Measurements from ENCODE around the gene NPRL2. TPM values are rescaled to one million over a fixed set of nuclear protein-coding genes. Genes with fewer than 3 reads are reported as not detected.

The NPRL2 gene
- total RNA-seq, 2 donors from 2014 or later = 27.0 to 30.9 TPM

DNA sequence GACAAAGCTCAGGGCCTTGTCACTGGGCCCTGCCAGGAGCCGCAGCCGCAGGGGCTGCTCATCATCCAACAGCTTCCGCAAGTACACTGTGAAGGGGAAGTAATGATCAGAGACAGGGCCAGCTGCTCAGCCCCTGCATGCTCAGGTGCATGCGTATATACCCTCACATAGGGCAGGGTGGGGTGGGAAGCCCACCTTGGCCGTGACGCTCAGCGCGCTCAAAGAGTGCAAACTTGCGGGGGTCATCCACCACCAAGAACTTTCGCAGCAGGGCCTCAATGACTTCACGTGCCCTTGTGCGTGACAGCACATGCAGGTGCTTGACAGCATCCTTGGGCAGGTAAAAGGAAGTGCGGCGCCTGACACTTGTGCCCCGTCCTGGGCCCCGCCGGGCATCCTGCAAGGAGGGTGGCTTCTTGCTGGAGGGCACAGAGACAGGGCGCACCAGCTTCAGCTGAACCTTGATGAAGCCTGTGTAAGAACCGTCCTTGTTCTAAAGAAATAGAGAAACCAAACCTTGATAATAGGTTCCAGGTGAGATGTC is 19.1 kb downstream of the NPRL2 start:
- no peak overlapping the region for H3K4me3 ChIP-seq
- H3K4me1 ChIP-seq = peaks cover 59% of the 10 kb centered on the region
- 93 to 97% methylated on average over 6 to 19 of the region's 19 CpGs for WGBS, 2 donors
- H3K9me3 ChIP-seq = no peaks in the 10 kb centered on the region
- no peak for TF ChIP-seq POLR2A (IDR thresholded peaks at IDR 0.05)
- TF ChIP-seq, protein P1, sequence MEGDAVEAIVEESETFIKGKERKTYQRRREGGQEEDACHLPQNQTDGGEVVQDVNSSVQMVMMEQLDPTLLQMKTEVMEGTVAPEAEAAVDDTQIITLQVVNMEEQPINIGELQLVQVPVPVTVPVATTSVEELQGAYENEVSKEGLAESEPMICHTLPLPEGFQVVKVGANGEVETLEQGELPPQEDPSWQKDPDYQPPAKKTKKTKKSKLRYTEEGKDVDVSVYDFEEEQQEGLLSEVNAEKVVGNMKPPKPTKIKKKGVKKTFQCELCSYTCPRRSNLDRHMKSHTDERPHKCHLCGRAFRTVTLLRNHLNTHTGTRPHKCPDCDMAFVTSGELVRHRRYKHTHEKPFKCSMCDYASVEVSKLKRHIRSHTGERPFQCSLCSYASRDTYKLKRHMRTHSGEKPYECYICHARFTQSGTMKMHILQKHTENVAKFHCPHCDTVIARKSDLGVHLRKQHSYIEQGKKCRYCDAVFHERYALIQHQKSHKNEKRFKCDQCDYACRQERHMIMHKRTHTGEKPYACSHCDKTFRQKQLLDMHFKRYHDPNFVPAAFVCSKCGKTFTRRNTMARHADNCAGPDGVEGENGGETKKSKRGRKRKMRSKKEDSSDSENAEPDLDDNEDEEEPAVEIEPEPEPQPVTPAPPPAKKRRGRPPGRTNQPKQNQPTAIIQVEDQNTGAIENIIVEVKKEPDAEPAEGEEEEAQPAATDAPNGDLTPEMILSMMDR (IDR thresholded peaks at IDR 0.05) = no peak
- no peak for ATAC-seq
- no peak overlapping the region for H3K27ac ChIP-seq
- no peak for DNase-seq
- intact Hi-C loops (cut with DNase I) = no loop called here
- no peaks in the 10 kb centered on the region for H3K27me3 ChIP-seq
- peaks cover 7 to 23% of the 10 kb centered on the region in 2 donors for H3K36me3 ChIP-seq (replicated peaks in 1 of 2; ENCODE audit: insufficient read depth in 1 of 2, low read depth in 2 of 2)

DNA sequence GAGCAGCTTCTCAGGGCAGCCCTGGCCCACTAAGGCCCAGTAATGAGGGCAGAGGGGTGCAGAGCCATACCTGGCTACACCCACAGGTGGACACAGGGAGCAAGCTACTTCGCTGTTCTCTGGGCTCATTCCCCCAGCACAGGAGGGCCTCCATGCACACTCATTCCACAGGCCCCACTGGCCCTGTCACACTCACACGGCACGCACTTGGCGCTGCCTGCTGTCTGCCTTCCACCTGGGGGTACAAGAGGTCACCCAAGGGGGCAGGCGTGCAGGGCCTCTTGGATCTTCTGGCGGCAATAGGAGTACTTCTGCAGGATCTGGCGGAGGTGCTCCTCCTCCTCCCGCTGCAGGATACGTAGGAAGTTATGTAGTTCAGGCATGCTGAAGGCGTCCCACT is 20.2 kb downstream of the NPRL2 start:
- Histone ChIP-seq H3K27ac (no peak overlapping the region), H3K9me3 (no peaks in the 10 kb centered on the region), H3K27me3 (no peaks in the 10 kb centered on the region), H3K4me3 (no peak overlapping the region), H3K4me1 (peaks cover 55% of the 10 kb centered on the region), H3K36me3 (replicated peaks in 1 of 2; ENCODE audit: insufficient read depth in 1 of 2, low read depth in 2 of 2) (peaks cover 7 to 23% of the 10 kb centered on the region in 2 donors)
- 91 to 95% methylated on average over 4 to 10 of the region's 10 CpGs for WGBS, 2 donors
- DNase-seq (no peak), ATAC-seq (no peak)
- TF ChIP-seq, protein P1 (IDR thresholded peaks at IDR 0.05) = no peak
- intact Hi-C loops (cut with DNase I) = no loop called here

DNA sequence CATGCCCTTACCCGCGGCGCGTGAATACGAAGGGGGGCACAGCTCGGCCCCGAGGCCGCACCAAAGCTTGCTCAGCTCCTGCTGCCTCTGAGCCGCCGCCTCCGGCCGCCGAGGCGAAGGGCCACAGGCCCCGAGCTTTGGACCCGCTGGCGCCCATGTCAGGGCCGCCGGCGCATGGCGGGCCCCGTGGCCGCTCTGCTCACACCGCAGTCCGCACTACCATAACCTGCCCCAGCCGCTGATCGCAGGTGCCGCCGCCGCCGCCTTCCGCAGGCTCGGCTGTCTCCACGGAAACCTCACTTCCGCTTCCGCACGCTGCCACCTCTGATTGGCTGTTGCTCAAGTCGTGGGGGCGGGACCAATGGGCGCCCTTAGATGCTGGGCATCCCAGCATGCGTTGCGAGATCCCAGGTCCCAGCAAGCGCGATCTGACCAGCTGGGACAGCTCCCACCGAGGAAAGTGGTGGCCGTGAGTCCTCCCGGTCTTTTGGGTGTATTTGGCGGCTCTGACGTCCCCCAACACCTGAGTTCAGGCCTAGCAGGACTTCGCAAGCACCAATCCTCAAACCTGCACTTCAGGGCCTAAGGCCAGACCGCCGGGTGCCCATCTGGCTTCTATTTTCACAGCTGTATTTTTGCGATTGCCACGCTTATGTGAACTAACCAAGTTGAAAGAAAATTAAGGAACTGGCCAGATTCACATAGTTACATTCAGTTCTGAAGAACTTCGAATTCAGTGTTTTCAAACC is 22.5 kb downstream of the NPRL2 start, which contains the start of gene TUSC2:
Gene TUSC2 (minus strand): TSS at position 281 of the 749 bp plus-strand sequence. CDS start 124 bp downstream, at position 157.
- Histone ChIP-seq H3K36me3 (replicated peaks in 1 of 2; ENCODE audit: insufficient read depth in 1 of 2, low read depth in 2 of 2) (peaks cover 7 to 23% of the 10 kb centered on the region in 2 donors), H3K27me3 (no peaks in the 10 kb centered on the region), H3K9me3 (no peaks in the 10 kb centered on the region), H3K4me3 (peak within 1 kb of the TSS; percentile 90 to 91), H3K27ac (peak within 1 kb of the TSS; percentile 50 to 94 (median 76)), H3K4me1 (peaks cover 42% of the 10 kb centered on the region)
- ATAC-seq (peak; percentile 97), DNase-seq (peak; percentile 99)
- 1 to 4% methylated on average over 5 to 54 of the region's 55 CpGs for WGBS, 2 donors
- peak; percentile 72 to 87 (median 86) for TF ChIP-seq POLR2A (IDR thresholded peaks at IDR 0.05)
- TF ChIP-seq, protein P1 (IDR thresholded peaks at IDR 0.05) = peak in 1 of 7 experiments; percentile 8
- intact Hi-C loops (cut with DNase I) = no loop called here

DNA sequence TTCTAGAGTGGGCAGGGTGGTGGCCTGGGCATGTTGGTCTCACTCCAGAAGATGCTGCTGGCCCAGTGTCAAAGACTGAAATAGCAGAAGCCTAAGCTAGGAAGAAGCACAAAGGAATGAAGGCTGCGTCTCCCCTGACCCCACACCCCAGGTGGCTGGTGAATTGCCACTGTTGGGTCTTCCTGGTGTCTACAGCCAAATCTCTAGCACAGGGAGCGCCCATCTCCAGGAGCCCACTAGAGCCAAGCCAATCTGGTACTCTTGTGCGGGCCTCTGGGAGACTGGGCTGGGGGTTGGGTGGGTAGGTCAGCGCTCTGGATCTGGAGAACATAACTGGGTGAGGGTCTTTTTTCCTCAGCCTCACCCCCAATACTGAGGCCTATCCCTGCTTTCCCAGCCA is 23.4 kb downstream of the NPRL2 start:
- intact Hi-C loops (cut with DNase I) = no loop called here
- WGBS, 2 donors = 53 to 60% methylated on average over 3 to 4 of the region's 4 CpGs

More for the DNA sequence above, 23.4 kb downstream of the NPRL2 start:
- DNase-seq (no peak), ATAC-seq (no peak)
- TF ChIP-seq POLR2A (IDR thresholded peaks at IDR 0.05) = no peak
- TF ChIP-seq, protein P1 (IDR thresholded peaks at IDR 0.05) = no peak
- no peaks in the 10 kb centered on the region for H3K27me3 ChIP-seq
- H3K27ac ChIP-seq = peak overlapping the region in 2 of 4 donors; percentile 73 to 78
- peak overlapping the region in 1 of 2 donors; percentile 90 for H3K4me3 ChIP-seq
- peaks cover 47% of the 10 kb centered on the region for H3K4me1 ChIP-seq
- peaks cover 7 to 23% of the 10 kb centered on the region in 2 donors for H3K36me3 ChIP-seq (replicated peaks in 1 of 2; ENCODE audit: insufficient read depth in 1 of 2, low read depth in 2 of 2)
- no peaks in the 10 kb centered on the region for H3K9me3 ChIP-seq

Measured in body of pancreas (tissue), 4 donors.